HG03159 (cell line): ENCODE measurements around the gene ENDOD1.

Experiments used
- ATAC-seq: cut with Tn5 transposase; IDR thresholded peaks from one replicate; pipeline ENCODE4 v1.9.1; 2021; ENCODE audit warnings: mild to moderate bottlenecking, moderate library complexity; ENCODE audit not compliant: unreplicated experiment

The ENDOD1 gene

GRCh38 chr11:95074792-95075563 is 14.7 kb upstream of the ENDOD1 start:
- no peak for ATAC-seq

- peak; percentile 55 for ATAC-seq
These were observed 13.2 kb upstream of the ENDOD1 start for GRCh38 chr11:95076416-95076815.

- no peak for ATAC-seq
These were observed 12.7 kb upstream of the ENDOD1 start for GRCh38 chr11:95076981-95077380.

- no peak for ATAC-seq
These were observed 11.1 kb upstream of the ENDOD1 start for GRCh38 chr11:95078526-95078925.

GRCh38 chr11:95081010-95081409 is 8.6 kb upstream of the ENDOD1 start:
- ATAC-seq, result no peak

GRCh38 chr11:95081412-95081811 is 8.2 kb upstream of the ENDOD1 start:
- ATAC-seq, result no peak

- no peak for ATAC-seq
These were observed 7.1 kb upstream of the ENDOD1 start for GRCh38 chr11:95082576-95083001.

GRCh38 chr11:95084509-95084908 is 5.1 kb upstream of the ENDOD1 start:
- peak; percentile 32 for ATAC-seq

- no peak for ATAC-seq
These were observed 4.4 kb upstream of the ENDOD1 start for GRCh38 chr11:95085117-95085816.

- ATAC-seq, result no peak
These were observed 3.5 kb upstream of the ENDOD1 start for GRCh38 chr11:95086151-95086550.

GRCh38 chr11:95086836-95087570 is 2.6 kb upstream of the ENDOD1 start:
- no peak for ATAC-seq

- ATAC-seq, result peak; percentile 56
These were observed 563 bp upstream of the ENDOD1 start for GRCh38 chr11:95088946-95089619.

- ATAC-seq, result no peak
These were observed 2.1 kb downstream of the ENDOD1 start for GRCh38 chr11:95091663-95092180.

- no peak for ATAC-seq
These were observed 3.1 kb downstream of the ENDOD1 start for GRCh38 chr11:95092549-95093324.

GRCh38 chr11:95093548-95093947 is 3.9 kb downstream of the ENDOD1 start:
- ATAC-seq, result no peak

GRCh38 chr11:95095858-95096587 is 6.4 kb downstream of the ENDOD1 start:
- ATAC-seq, result peak; percentile 86

- no peak for ATAC-seq
These were observed 7.6 kb downstream of the ENDOD1 start for GRCh38 chr11:95097209-95097608.

GRCh38 chr11:95098826-95099225 is 9.2 kb downstream of the ENDOD1 start:
- no peak for ATAC-seq

- ATAC-seq, result no peak
These were observed 10.6 kb downstream of the ENDOD1 start for GRCh38 chr11:95100191-95100648.
